PC-3 (cell line): ENCODE results near the gene PTPN1.
A peak's percentile ranks its signal among the peaks of the same experiment; 100 is the strongest.

Experiments
- CTCF ChIP-seq: fragments of 300-600 bp; sonication (generic); conservative IDR thresholded peaks from 2 replicates; pipeline ENCODE4 v1.5.1; 2017; ENCODE audit warnings: antibody characterized with exemption, low read depth, mild to moderate bottlenecking, low read length
- EZH2phosphoT487 ChIP-seq: fragments of 300-600 bp; sonication (generic); IDR thresholded peaks from 2 replicates; pipeline ENCODE4 v1.6.1; 2018; ENCODE audit warnings: mild to moderate bottlenecking, antibody characterized with exemption, low read length, borderline replicate concordance

- TF ChIP-seq CTCF (peak; percentile 93), EZH2phosphoT487 (no peak)
Observed at GRCh38 chr20:50580016-50580747, 70.0 kb downstream of the PTPN1 start.
